ENCODE results near the gene RASA2.

The RASA2 gene

DNA sequence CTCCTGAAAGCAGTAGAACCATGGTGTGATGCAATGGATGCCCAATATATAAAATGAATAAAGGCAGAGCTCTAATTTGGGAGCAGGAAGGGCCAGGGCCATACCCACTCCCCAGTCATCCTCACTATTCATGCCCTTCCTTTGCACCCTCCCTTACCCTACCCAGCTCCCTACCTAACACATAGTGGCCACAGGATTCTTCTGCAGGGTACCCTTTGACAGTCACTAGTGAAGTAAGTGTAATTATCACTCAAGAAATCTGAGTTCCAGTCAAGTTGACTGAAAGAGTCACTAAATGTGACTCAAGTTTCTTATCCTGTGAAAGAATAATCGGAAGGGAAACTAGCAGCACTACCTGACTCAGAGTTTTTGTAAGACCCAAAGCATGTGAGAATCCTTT is 69.2 kb downstream of the RASA2 start:
- H3K4me1 ChIP-seq (ENCODE audit: control insufficient read depth in 5 of 5, insufficient read depth in 5 of 5, low read length in 5 of 5), result no peaks in the 10 kb centered on the region
- peaks cover 6 to 39% (median 12%) of the 10 kb centered on the region in 5 donors for H3K36me3 ChIP-seq (ENCODE audit: control insufficient read depth in 5 of 5, insufficient read depth in 5 of 5, low read length in 5 of 5)
- no peaks in the 10 kb centered on the region for H3K27me3 ChIP-seq (ENCODE audit: control insufficient read depth in 5 of 5, insufficient read depth in 4 of 5, low read length in 5 of 5)
- H3K27ac ChIP-seq (ENCODE audit: low read depth, low read length), result no peak overlapping the region
- H3K9me3 ChIP-seq (ENCODE audit: control insufficient read depth in 5 of 5, low read length in 5 of 5), result no peaks in the 10 kb centered on the region
- no peak overlapping the region for H3K9ac ChIP-seq (ENCODE audit: low read length in 5 of 5)
- no peak overlapping the region for H3K4me3 ChIP-seq (ENCODE audit: low read depth in 1 of 5, low read length in 5 of 5)

DNA sequence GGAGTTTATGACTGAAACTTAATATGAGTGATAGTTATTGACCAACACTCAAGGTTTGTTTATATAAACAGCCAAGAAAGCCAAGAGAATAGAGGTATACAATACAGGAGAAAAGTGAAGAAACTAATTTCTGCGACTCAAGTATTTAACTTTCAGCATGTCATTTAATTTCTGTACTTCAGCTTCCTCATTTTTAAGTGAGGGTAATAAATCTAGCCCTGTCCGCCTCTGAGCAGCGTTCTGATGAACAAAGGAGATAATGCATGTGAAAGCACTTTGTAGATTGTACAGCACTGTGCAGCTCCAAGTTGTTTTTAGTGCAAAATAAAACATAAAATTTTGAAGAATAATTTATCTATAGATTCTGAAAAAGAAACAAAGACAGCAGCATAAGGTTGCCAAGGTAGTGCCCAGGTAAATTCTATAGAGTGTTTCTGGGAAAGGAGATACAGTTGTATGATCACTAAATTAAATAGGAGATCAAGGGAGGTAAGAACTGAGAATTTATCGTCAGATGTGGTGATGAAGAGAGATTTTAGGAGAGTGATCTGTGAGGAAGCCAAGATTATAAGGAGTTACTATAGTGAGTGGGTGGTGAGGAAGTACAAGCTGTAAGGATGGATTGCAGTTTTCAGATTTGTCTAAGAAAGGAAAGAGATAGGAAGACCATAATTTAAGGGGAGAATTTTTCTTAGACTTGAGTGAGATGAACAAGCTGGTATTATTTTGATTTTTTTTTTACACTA is 71.3 kb downstream of the RASA2 start:
- no peaks in the 10 kb centered on the region for H3K4me1 ChIP-seq (ENCODE audit: control insufficient read depth in 5 of 5, insufficient read depth in 5 of 5, low read length in 5 of 5)
- H3K4me3 ChIP-seq (ENCODE audit: low read depth in 1 of 5, low read length in 5 of 5), result no peak overlapping the region
- H3K27ac ChIP-seq (ENCODE audit: low read depth, low read length), result no peak overlapping the region
- H3K36me3 ChIP-seq (ENCODE audit: control insufficient read depth in 5 of 5, insufficient read depth in 5 of 5, low read length in 5 of 5), result peaks cover 4 to 36% (median 12%) of the 10 kb centered on the region in 5 donors
- H3K9me3 ChIP-seq (ENCODE audit: control insufficient read depth in 5 of 5, low read length in 5 of 5), result no peaks in the 10 kb centered on the region
- no peaks in the 10 kb centered on the region for H3K27me3 ChIP-seq (ENCODE audit: control insufficient read depth in 5 of 5, insufficient read depth in 4 of 5, low read length in 5 of 5)
- H3K9ac ChIP-seq (ENCODE audit: low read length in 5 of 5), result no peak overlapping the region

- Histone ChIP-seq H3K4me1 (ENCODE audit: control insufficient read depth in 5 of 5, insufficient read depth in 5 of 5, low read length in 5 of 5) (no peaks in the 10 kb centered on the region), H3K4me3 (ENCODE audit: low read depth in 1 of 5, low read length in 5 of 5) (no peak overlapping the region), H3K36me3 (ENCODE audit: control insufficient read depth in 5 of 5, insufficient read depth in 5 of 5, low read length in 5 of 5) (peaks cover 5 to 30% (median 18%) of the 10 kb centered on the region in 5 donors), H3K27me3 (ENCODE audit: control insufficient read depth in 5 of 5, insufficient read depth in 4 of 5, low read length in 5 of 5) (no peaks in the 10 kb centered on the region), H3K9ac (ENCODE audit: low read length in 5 of 5) (no peak overlapping the region), H3K9me3 (ENCODE audit: control insufficient read depth in 5 of 5, low read length in 5 of 5) (no peaks in the 10 kb centered on the region), H3K27ac (ENCODE audit: low read depth, low read length) (no peak overlapping the region)
These were observed 74.7 kb downstream of the RASA2 start for GRCh38 chr3:141561426-141562034.

DNA sequence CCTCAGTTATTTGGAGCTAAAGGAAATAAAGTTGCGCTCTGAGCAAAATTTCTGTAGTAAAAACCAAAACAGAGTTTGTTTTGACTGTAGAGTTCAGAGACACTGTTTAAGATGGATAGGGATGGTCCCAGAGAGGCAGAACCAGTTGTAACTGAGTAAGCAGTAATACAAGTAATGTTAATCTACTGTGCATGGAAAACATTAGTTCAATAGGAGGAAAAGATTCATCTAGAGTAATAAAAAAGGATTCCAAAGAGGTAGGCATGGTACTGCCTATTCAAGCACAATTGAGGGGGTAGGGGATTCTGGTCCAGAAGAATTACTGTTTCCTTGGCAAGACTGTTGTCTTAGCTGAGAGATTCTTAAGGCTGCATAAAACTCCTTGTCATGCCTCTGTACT is 77.4 kb downstream of the RASA2 start:
- no peaks in the 10 kb centered on the region for H3K4me1 ChIP-seq (ENCODE audit: control insufficient read depth in 5 of 5, insufficient read depth in 5 of 5, low read length in 5 of 5)
- peaks cover 0 to 19% (median 12%) of the 10 kb centered on the region in 5 donors for H3K36me3 ChIP-seq (ENCODE audit: control insufficient read depth in 5 of 5, insufficient read depth in 5 of 5, low read length in 5 of 5)
- no peak overlapping the region for H3K4me3 ChIP-seq (ENCODE audit: low read depth in 1 of 5, low read length in 5 of 5)
- H3K27ac ChIP-seq (ENCODE audit: low read depth, low read length), result no peak overlapping the region
- no peaks in the 10 kb centered on the region for H3K27me3 ChIP-seq (ENCODE audit: control insufficient read depth in 5 of 5, insufficient read depth in 4 of 5, low read length in 5 of 5)
- H3K9me3 ChIP-seq (ENCODE audit: control insufficient read depth in 5 of 5, low read length in 5 of 5), result no peaks in the 10 kb centered on the region
- no peak overlapping the region for H3K9ac ChIP-seq (ENCODE audit: low read length in 5 of 5)

DNA sequence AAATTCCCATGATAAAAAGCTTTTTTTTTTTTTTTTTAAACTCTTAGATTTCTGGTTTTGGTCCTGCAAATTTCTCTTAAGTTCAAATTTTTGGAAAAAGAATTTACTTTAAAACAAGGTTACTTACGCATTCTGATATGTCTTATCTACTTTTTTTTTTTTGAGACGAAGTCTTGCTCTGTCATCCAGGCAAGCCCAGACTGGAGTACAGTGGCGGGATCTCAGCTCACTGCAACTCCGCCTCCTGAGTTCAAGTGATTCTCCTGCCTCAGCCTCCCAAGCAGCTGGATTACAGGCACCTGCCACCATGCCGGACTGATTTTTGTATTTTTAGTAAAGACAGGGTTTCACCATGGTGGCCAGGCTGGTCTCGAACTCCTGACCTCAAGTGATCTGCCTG is 83.2 kb downstream of the RASA2 start:
- Histone ChIP-seq H3K9me3 (ENCODE audit: control insufficient read depth in 5 of 5, low read length in 5 of 5) (no peaks in the 10 kb centered on the region), H3K36me3 (ENCODE audit: control insufficient read depth in 5 of 5, insufficient read depth in 5 of 5, low read length in 5 of 5) (peaks cover 7 to 26% (median 22%) of the 10 kb centered on the region in 5 donors), H3K4me3 (ENCODE audit: low read depth in 1 of 5, low read length in 5 of 5) (no peak overlapping the region), H3K27me3 (ENCODE audit: control insufficient read depth in 5 of 5, insufficient read depth in 4 of 5, low read length in 5 of 5) (no peaks in the 10 kb centered on the region), H3K9ac (ENCODE audit: low read length in 5 of 5) (no peak overlapping the region), H3K27ac (ENCODE audit: low read depth, low read length) (no peak overlapping the region), H3K4me1 (ENCODE audit: control insufficient read depth in 5 of 5, insufficient read depth in 5 of 5, low read length in 5 of 5) (no peaks in the 10 kb centered on the region)

DNA sequence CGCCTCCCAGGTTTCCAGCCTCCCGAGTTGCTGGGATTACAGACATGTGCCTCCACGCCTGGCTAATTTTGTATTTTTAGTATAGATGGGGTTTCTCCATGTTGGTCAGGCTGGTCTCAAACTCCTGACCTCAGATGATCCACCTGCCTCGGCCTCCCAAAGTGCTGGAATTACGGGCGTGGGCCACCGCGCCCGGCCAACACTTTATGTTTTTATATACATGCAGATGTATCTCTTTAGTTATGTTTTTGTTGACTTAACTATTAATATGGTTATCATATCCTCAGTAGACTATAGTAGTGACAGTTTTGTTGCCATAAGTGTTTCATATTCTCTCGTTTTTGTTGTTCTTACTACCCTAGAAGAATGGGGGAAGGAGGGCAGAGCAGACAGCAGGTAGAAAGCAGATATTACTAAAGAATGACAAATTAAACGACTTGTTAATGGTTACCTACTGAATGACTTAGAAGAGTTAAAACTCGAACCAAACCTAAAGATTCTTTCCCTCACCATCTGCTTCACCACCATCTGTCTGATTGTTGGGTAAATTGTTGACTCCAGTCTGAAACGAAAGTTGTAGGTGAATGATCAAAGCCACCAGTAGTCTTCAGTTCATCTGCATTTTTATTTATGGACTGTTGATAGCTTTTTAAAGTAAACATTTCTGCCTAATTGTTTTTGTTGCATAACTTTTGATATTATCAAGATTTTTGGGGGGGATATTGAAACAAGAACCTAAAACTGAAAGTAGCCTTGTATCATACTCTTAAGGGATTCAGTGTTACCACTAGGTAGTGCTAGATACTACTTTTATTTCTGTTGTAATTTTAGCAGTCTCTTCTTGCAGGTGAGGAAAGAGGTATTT is 89.3 kb downstream of the RASA2 start:
- Histone ChIP-seq H3K27me3 (ENCODE audit: control insufficient read depth in 5 of 5, insufficient read depth in 4 of 5, low read length in 5 of 5) (no peaks in the 10 kb centered on the region), H3K9ac (ENCODE audit: low read length in 5 of 5) (no peak overlapping the region), H3K27ac (ENCODE audit: low read depth, low read length) (no peak overlapping the region), H3K4me3 (ENCODE audit: low read depth in 1 of 5, low read length in 5 of 5) (no peak overlapping the region), H3K36me3 (ENCODE audit: control insufficient read depth in 5 of 5, insufficient read depth in 5 of 5, low read length in 5 of 5) (peaks cover 20 to 41% (median 34%) of the 10 kb centered on the region in 5 donors), H3K9me3 (ENCODE audit: control insufficient read depth in 5 of 5, low read length in 5 of 5) (no peaks in the 10 kb centered on the region), H3K4me1 (ENCODE audit: control insufficient read depth in 5 of 5, insufficient read depth in 5 of 5, low read length in 5 of 5) (peaks cover 0 to 4% (median 0%) of the 10 kb centered on the region in 5 donors)

DNA sequence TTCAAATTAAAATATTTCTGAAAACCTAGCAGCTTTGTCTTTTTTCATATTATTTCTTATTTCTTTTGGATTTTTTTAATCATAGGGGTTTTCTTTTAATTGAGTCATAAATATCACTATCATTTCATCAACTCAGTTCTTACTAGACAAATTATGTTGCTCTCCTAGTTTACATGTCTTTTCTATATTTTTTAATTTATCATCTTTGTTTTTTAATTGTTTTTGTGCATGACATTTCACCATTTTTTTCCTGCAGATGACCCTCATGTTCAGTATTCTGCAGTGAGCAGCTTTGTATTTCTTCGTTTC is 89.9 kb downstream of the RASA2 start:
- no peak overlapping the region for H3K9ac ChIP-seq (ENCODE audit: low read length in 5 of 5)
- peaks cover 0 to 4% (median 0%) of the 10 kb centered on the region in 5 donors for H3K4me1 ChIP-seq (ENCODE audit: control insufficient read depth in 5 of 5, insufficient read depth in 5 of 5, low read length in 5 of 5)
- no peak overlapping the region for H3K27ac ChIP-seq (ENCODE audit: low read depth, low read length)
- no peak overlapping the region for H3K4me3 ChIP-seq (ENCODE audit: low read depth in 1 of 5, low read length in 5 of 5)
- H3K9me3 ChIP-seq (ENCODE audit: control insufficient read depth in 5 of 5, low read length in 5 of 5), result no peaks in the 10 kb centered on the region
- no peaks in the 10 kb centered on the region for H3K27me3 ChIP-seq (ENCODE audit: control insufficient read depth in 5 of 5, insufficient read depth in 4 of 5, low read length in 5 of 5)
- H3K36me3 ChIP-seq (ENCODE audit: control insufficient read depth in 5 of 5, insufficient read depth in 5 of 5, low read length in 5 of 5), result peaks cover 22 to 41% (median 32%) of the 10 kb centered on the region in 5 donors

DNA sequence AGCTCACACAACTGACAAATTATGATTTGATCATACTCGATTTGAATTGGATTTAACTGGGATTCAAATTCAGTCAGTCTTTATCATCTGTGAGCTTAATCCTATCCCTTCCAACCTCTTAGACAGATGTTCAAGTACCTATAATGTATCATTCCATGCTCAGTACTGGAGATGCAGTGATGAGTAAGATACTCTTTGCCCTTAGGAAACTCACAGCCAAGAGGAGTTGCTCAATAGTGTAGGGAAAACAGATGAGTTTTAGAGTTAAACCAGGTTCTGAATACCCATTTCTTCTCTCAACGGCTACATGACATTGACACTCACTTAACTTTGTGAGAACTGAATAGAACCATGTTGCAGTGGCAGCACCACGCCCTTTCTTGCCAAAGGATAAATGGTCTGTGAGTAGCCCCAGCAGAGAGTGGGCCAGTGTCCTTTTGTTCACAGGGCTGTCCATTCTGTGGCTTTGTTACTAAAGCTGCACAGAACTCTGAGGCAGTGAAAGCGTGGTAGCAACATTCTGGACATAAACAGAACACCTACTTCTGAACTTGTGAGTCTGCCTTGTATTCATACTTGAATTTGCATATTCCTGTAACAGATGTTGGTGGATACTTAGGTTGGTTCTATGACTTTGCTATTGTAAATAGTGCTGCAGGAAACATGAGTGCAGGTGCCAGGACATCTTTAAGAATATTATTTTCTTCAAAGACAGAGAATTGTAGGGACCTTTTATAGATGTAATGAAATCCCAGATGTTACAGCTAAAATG is 91.6 kb downstream of the RASA2 start:
- no peaks in the 10 kb centered on the region for H3K27me3 ChIP-seq (ENCODE audit: control insufficient read depth in 5 of 5, insufficient read depth in 4 of 5, low read length in 5 of 5)

GRCh38 chr3:141594357-141594756 is 107.5 kb downstream of the RASA2 start:
- H3K27ac ChIP-seq (ENCODE audit: low read depth, low read length), result no peak overlapping the region
- no peak overlapping the region for H3K4me3 ChIP-seq (ENCODE audit: low read depth in 1 of 5, low read length in 5 of 5)
- peaks cover 0 to 3% (median 0%) of the 10 kb centered on the region in 5 donors for H3K9me3 ChIP-seq (ENCODE audit: control insufficient read depth in 5 of 5, low read length in 5 of 5)
- H3K4me1 ChIP-seq (ENCODE audit: control insufficient read depth in 5 of 5, insufficient read depth in 5 of 5, low read length in 5 of 5), result no peaks in the 10 kb centered on the region
- H3K27me3 ChIP-seq (ENCODE audit: control insufficient read depth in 5 of 5, insufficient read depth in 4 of 5, low read length in 5 of 5), result no peaks in the 10 kb centered on the region
- H3K36me3 ChIP-seq (ENCODE audit: control insufficient read depth in 5 of 5, insufficient read depth in 5 of 5, low read length in 5 of 5), result peaks cover 15 to 45% (median 22%) of the 10 kb centered on the region in 5 donors
- no peak overlapping the region for H3K9ac ChIP-seq (ENCODE audit: low read length in 5 of 5)

More for the DNA sequence above, 91.6 kb downstream of the RASA2 start:
- no peaks in the 10 kb centered on the region for H3K9me3 ChIP-seq (ENCODE audit: control insufficient read depth in 5 of 5, low read length in 5 of 5)
- no peak overlapping the region for H3K9ac ChIP-seq (ENCODE audit: low read length in 5 of 5)
- peaks cover 23 to 48% (median 30%) of the 10 kb centered on the region in 5 donors for H3K36me3 ChIP-seq (ENCODE audit: control insufficient read depth in 5 of 5, insufficient read depth in 5 of 5, low read length in 5 of 5)
- peaks cover 0 to 4% (median 0%) of the 10 kb centered on the region in 5 donors for H3K4me1 ChIP-seq (ENCODE audit: control insufficient read depth in 5 of 5, insufficient read depth in 5 of 5, low read length in 5 of 5)
- H3K27ac ChIP-seq (ENCODE audit: low read depth, low read length), result no peak overlapping the region
- H3K4me3 ChIP-seq (ENCODE audit: low read depth in 1 of 5, low read length in 5 of 5), result no peak overlapping the region
